ENCODE measurements around the gene DSCAML1. TPM values are rescaled to one million over a fixed set of nuclear protein-coding genes. Genes with fewer than 3 reads are reported as not detected.

DSCAML1 gene
- total RNA-seq, 1 experiment from 2014 or later: 0.90 TPM

- Mint-ChIP-seq H3K4me3 (no peak overlapping the region), H3K9me3 (no peaks in the 10 kb centered on the region), H3K36me3 (no peaks in the 10 kb centered on the region), H3K4me1 (peaks cover 15% of the 10 kb centered on the region), H3K27me3 (ENCODE audit: low read depth) (peaks cover 57% of the 10 kb centered on the region), H3K27ac (no peak overlapping the region)
- ChIA-PET CTCF (interaction anchor here (1.0 to 2.1 kb wide), 2 partner anchors 368 kb away, joined by 4 to 9 read pairs; no protein-coding TSS in a partner anchor), POLR2A (interaction anchor here (0.6 kb wide), 1 partner anchor 8 kb away, joined by 5 read pairs; no protein-coding TSS in a partner anchor)
- no peak for ATAC-seq
- no peak for DNase-seq (ENCODE audit: low spot score)
- TF ChIP-seq FOXK1 (CRISPR knock-in tag; IDR thresholded peaks at IDR 0.05): no peak
- no peak for TF ChIP-seq NR1H2 (CRISPR knock-in tag; IDR thresholded peaks at IDR 0.05)
- TF ChIP-seq, protein P1, sequence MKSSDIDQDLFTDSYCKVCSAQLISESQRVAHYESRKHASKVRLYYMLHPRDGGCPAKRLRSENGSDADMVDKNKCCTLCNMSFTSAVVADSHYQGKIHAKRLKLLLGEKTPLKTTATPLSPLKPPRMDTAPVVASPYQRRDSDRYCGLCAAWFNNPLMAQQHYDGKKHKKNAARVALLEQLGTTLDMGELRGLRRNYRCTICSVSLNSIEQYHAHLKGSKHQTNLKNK (CRISPR knock-in tag; IDR thresholded peaks at IDR 0.05): no peak
- TF ChIP-seq CTCF (IDR thresholded peaks at IDR 0.05): no peak
- TF ChIP-seq, protein P2, sequence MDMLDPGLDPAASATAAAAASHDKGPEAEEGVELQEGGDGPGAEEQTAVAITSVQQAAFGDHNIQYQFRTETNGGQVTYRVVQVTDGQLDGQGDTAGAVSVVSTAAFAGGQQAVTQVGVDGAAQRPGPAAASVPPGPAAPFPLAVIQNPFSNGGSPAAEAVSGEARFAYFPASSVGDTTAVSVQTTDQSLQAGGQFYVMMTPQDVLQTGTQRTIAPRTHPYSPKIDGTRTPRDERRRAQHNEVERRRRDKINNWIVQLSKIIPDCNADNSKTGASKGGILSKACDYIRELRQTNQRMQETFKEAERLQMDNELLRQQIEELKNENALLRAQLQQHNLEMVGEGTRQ (CRISPR knock-in tag; IDR thresholded peaks at IDR 0.05): no peak
- TF ChIP-seq ESRRA (CRISPR knock-in tag; IDR thresholded peaks at IDR 0.05; ENCODE audit: borderline replicate concordance): no peak
- TF ChIP-seq, protein P3, sequence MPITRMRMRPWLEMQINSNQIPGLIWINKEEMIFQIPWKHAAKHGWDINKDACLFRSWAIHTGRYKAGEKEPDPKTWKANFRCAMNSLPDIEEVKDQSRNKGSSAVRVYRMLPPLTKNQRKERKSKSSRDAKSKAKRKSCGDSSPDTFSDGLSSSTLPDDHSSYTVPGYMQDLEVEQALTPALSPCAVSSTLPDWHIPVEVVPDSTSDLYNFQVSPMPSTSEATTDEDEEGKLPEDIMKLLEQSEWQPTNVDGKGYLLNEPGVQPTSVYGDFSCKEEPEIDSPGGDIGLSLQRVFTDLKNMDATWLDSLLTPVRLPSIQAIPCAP (CRISPR knock-in tag; IDR thresholded peaks at IDR 0.05): no peak
- TF ChIP-seq SP1 (CRISPR knock-in tag; conservative IDR thresholded peaks at IDR 0.05): no peak
Observed at GRCh38 chr11:117793583-117793982, 3.4 kb downstream of the DSCAML1 start.

DNA sequence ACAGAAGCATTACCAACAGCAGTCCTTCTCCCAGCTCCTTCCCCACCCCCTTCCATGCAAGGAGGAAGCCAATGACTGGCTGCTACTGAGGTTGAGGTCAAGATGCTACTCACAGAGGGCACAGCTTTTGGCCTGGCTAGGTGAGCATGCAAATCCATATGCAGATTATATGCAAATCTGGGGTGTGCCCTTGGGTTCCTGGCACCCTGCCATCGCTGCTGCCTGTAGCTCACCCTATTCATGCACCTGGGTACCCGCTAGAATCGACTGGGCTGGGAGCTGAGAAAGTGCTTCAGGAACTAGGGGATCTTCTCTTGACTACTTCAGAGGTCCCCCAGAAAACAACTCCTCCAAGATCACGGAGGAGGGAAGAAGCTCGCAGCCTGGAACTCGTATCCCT is 4.0 kb downstream of the DSCAML1 start:
- no peak for TF ChIP-seq ATF6 (CRISPR knock-in tag; IDR thresholded peaks at IDR 0.05)
- no peak for TF ChIP-seq ATF2 (CRISPR knock-in tag; IDR thresholded peaks at IDR 0.05; ENCODE audit: borderline replicate concordance, low read depth)
- no peak for TF ChIP-seq JUN (CRISPR knock-in tag; IDR thresholded peaks at IDR 0.05)
- TF ChIP-seq MYBL2 (CRISPR knock-in tag; IDR thresholded peaks at IDR 0.05): no peak
- no peak for TF ChIP-seq ZBTB43 (CRISPR knock-in tag; IDR thresholded peaks at IDR 0.05)
- ATAC-seq: no peak
- ChIA-PET POLR2A (no interaction called here), CTCF (interaction anchor here (1.0 kb wide), 1 partner anchor 367 kb away, joined by 4 read pairs; no protein-coding TSS in a partner anchor)
- Mint-ChIP-seq H3K27ac (no peak overlapping the region), H3K4me1 (peaks cover 15% of the 10 kb centered on the region), H3K36me3 (no peaks in the 10 kb centered on the region), H3K27me3 (ENCODE audit: low read depth) (peaks cover 52% of the 10 kb centered on the region), H3K4me3 (no peak overlapping the region), H3K9me3 (no peaks in the 10 kb centered on the region)
- DNase-seq (ENCODE audit: low spot score): no peak

DNA sequence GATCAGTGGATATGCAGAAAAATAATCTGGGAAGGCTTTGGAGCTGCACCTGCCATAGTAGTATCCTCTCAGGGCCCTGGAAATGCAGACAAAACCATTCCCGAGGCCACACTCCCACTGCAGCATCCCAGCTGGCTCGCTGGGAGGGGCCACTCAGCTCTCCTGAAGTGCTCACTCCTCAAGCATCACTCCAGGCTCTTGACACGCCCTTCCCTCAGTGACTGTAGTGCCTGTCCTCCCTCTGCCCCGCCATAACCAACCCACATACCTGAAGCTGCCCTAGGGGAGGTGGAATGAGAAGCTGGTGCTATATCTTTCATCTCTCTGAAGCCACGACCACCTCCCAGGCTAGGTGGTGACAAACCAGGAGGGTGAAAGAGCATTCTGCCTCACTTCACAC is 4.8 kb downstream of the DSCAML1 start:
- Mint-ChIP-seq H3K27me3 (ENCODE audit: low read depth) (peaks cover 47% of the 10 kb centered on the region), H3K9me3 (no peaks in the 10 kb centered on the region), H3K4me1 (peaks cover 11% of the 10 kb centered on the region), H3K27ac (no peak overlapping the region), H3K36me3 (no peaks in the 10 kb centered on the region), H3K4me3 (no peak overlapping the region)
- ATAC-seq: no peak
- ChIA-PET CTCF (interaction anchor here (1.0 kb wide), 2 partner anchors 349 to 366 kb away, joined by 3 read pairs; no protein-coding TSS in a partner anchor), POLR2A (no interaction called here)
- DNase-seq (ENCODE audit: low spot score): no peak
- TF ChIP-seq, protein P4, sequence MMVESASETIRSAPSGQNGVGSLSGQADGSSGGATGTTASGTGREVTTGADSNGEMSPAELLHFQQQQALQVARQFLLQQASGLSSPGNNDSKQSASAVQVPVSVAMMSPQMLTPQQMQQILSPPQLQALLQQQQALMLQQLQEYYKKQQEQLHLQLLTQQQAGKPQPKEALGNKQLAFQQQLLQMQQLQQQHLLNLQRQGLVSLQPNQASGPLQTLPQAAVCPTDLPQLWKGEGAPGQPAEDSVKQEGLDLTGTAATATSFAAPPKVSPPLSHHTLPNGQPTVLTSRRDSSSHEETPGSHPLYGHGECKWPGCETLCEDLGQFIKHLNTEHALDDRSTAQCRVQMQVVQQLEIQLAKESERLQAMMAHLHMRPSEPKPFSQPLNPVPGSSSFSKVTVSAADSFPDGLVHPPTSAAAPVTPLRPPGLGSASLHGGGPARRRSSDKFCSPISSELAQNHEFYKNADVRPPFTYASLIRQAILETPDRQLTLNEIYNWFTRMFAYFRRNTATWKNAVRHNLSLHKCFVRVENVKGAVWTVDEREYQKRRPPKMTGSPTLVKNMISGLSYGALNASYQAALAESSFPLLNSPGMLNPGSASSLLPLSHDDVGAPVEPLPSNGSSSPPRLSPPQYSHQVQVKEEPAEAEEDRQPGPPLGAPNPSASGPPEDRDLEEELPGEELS (CRISPR knock-in tag; IDR thresholded peaks at IDR 0.05): no peak
- TF ChIP-seq ZSCAN18 (CRISPR knock-in tag; IDR thresholded peaks at IDR 0.05) (no peak), KAT7 (CRISPR knock-in tag; IDR thresholded peaks at IDR 0.05; ENCODE audit: borderline replicate concordance) (no peak), MYBL2 (CRISPR knock-in tag; IDR thresholded peaks at IDR 0.05) (no peak), ATF6 (CRISPR knock-in tag; IDR thresholded peaks at IDR 0.05) (no peak), FOXK1 (CRISPR knock-in tag; IDR thresholded peaks at IDR 0.05) (no peak)
